ENCODE data around the gene HSPA1B.

Gene HSPA1B

DNA sequence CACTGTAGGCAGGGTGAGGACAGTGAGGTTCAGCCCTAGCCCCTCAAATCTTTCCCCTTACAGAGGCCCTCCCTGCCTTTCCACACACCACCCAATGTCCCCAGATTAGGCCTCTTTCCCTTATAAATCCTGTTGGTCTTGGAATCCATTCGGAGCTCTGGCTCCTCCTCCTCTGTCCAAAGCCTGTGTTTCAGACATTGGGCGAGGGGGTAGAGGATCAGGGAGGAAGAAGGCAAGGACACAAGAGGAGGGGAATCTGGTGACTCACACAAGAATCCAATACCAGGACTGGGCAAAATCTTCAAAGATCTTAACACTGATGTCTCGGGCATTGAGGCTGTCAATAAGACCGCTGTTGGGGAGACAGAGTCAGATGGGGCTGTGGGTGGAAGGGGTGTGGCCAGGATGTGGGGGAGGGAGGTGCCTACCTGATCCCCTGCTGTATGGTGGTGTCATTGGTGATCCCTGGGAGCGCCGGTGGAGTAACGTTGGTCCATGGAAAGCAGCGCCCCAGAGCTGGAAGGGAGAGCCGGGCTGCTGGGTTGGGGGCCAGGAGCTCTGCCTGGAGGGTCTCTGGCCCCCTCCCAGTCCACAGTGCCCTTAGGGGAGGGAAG lies 43.6 kb downstream of the HSPA1B start:
- no peak overlapping the region for H3K4me3 Mint-ChIP-seq
- H3K4me1 Mint-ChIP-seq: no peaks in the 10 kb centered on the region
- DNase-seq (ENCODE audit: low spot score in 2 of 2) (no peak), ATAC-seq (no peak)
- no peaks in the 10 kb centered on the region for H3K9me3 Mint-ChIP-seq
- H3K27ac Mint-ChIP-seq: no peak overlapping the region
- no peaks in the 10 kb centered on the region for H3K36me3 Mint-ChIP-seq

GRCh38 chr6:31874084-31874670 lies 46.6 kb downstream of the HSPA1B start:
- Mint-ChIP-seq H3K36me3 (no peaks in the 10 kb centered on the region), H3K4me1 (no peaks in the 10 kb centered on the region), H3K9me3 (no peaks in the 10 kb centered on the region), H3K4me3 (no peak overlapping the region), H3K27ac (peak overlapping the region; percentile 26)
- DNase-seq (ENCODE audit: low spot score in 2 of 2): no peak
- no peak for ATAC-seq

- Mint-ChIP-seq H3K4me1 (no peaks in the 10 kb centered on the region), H3K9me3 (no peaks in the 10 kb centered on the region), H3K27ac (peak overlapping the region; percentile 26), H3K4me3 (no peak overlapping the region), H3K36me3 (peaks cover 4% of the 10 kb centered on the region)
- no peak for ATAC-seq
- DNase-seq (ENCODE audit: low spot score in 2 of 2): no peak
These were observed 47.5 kb downstream of the HSPA1B start for GRCh38 chr6:31874836-31875572.

- Mint-ChIP-seq H3K36me3 (peaks cover 12% of the 10 kb centered on the region), H3K4me3 (no peak overlapping the region), H3K9me3 (no peaks in the 10 kb centered on the region), H3K4me1 (no peaks in the 10 kb centered on the region), H3K27ac (peak overlapping the region; percentile 26)
- ATAC-seq (no peak), DNase-seq (ENCODE audit: low spot score in 2 of 2) (no peak)
These were observed 48.3 kb downstream of the HSPA1B start for GRCh38 chr6:31875877-31876276.

GRCh38 chr6:31876357-31876756 lies 48.8 kb downstream of the HSPA1B start:
- ATAC-seq (no peak), DNase-seq (ENCODE audit: low spot score in 2 of 2) (no peak)
- H3K4me3 Mint-ChIP-seq: no peak overlapping the region
- H3K27ac Mint-ChIP-seq: peak overlapping the region; percentile 26
- H3K4me1 Mint-ChIP-seq: peaks cover 4% of the 10 kb centered on the region
- H3K36me3 Mint-ChIP-seq: peaks cover 17% of the 10 kb centered on the region
- H3K9me3 Mint-ChIP-seq: no peaks in the 10 kb centered on the region

GRCh38 chr6:31877125-31877650 lies 49.6 kb downstream of the HSPA1B start:
- Mint-ChIP-seq H3K4me1 (peaks cover 6% of the 10 kb centered on the region), H3K27ac (peak overlapping the region; percentile 78), H3K9me3 (no peaks in the 10 kb centered on the region), H3K4me3 (no peak overlapping the region), H3K36me3 (peaks cover 25% of the 10 kb centered on the region)
- ATAC-seq (no peak), DNase-seq (ENCODE audit: low spot score in 2 of 2) (no peak)

- peaks cover 6% of the 10 kb centered on the region for H3K4me1 Mint-ChIP-seq
- H3K4me3 Mint-ChIP-seq: no peak overlapping the region
- DNase-seq (ENCODE audit: low spot score in 2 of 2) (no peak), ATAC-seq (peak; percentile 4)
- no peaks in the 10 kb centered on the region for H3K9me3 Mint-ChIP-seq
- peaks cover 31% of the 10 kb centered on the region for H3K36me3 Mint-ChIP-seq
- peak overlapping the region; percentile 78 for H3K27ac Mint-ChIP-seq
These were observed 50.2 kb downstream of the HSPA1B start for GRCh38 chr6:31877651-31878161.

DNA sequence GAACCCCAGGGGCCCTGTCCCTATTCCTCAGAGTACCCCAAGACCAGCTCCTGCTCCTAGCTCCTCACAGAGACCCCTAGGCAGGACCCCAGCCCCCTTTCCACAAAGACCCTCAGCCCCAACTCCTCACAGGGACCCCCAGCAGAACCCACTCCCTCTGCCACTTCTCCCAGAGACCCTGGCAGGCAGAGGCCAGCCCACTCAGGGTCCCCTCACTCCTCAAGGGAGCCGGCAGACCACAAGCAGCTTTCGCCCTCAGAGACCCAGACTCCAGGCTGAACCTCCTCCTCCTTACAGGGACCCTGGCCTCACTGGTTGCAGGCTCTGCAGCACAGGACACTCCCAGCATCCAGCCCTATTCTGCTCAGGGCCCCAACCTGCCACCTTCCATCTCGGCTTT lies 50.7 kb downstream of the HSPA1B start:
- no peak overlapping the region for H3K4me3 Mint-ChIP-seq
- no peaks in the 10 kb centered on the region for H3K9me3 Mint-ChIP-seq
- no peak for ATAC-seq
- peaks cover 36% of the 10 kb centered on the region for H3K36me3 Mint-ChIP-seq
- no peak for DNase-seq (ENCODE audit: low spot score in 2 of 2)
- H3K4me1 Mint-ChIP-seq: peaks cover 6% of the 10 kb centered on the region
- peak overlapping the region; percentile 78 for H3K27ac Mint-ChIP-seq

DNA sequence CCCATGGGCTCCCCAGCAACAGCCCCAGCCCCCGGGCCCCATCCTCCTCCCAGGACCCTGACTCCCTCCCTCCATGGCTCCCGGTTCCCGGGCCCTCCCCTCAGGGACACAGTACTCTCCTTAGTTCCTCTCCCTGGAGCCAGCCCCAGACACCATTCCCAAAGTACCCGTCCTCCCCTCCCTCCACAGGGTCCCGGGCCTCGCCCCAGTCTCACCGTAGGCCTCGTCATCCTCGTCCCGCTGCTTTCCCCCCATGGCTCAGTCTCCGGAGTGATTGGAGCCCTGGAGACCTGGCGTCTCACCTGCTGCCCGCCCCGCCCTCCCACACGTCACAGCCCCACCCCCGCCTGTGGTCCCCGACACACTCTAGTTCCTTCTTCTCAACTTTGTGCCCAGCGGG lies 51.2 kb downstream of the HSPA1B start, which contains the start of gene SLC44A4:
Gene SLC44A4 (minus strand): TSS at position 272 of the 400 bp plus-strand sequence. CDS start 17 bp downstream, at position 255.
- peaks cover 6% of the 10 kb centered on the region for H3K4me1 Mint-ChIP-seq
- peak within 1 kb of the TSS; percentile 78 for H3K27ac Mint-ChIP-seq
- ATAC-seq: no peak

GRCh38 chr6:31879143-31879542 lies 51.6 kb downstream of the HSPA1B start:
- no peak overlapping the region for H3K4me3 Mint-ChIP-seq
- H3K27ac Mint-ChIP-seq: no peak overlapping the region
- H3K9me3 Mint-ChIP-seq: no peaks in the 10 kb centered on the region
- DNase-seq (ENCODE audit: low spot score in 2 of 2) (no peak), ATAC-seq (no peak)
- H3K36me3 Mint-ChIP-seq: peaks cover 45% of the 10 kb centered on the region
- H3K4me1 Mint-ChIP-seq: peaks cover 6% of the 10 kb centered on the region

More for the DNA sequence above, 51.2 kb downstream of the HSPA1B start, which contains the start of gene SLC44A4:
- H3K4me3 Mint-ChIP-seq: no peak within 1 kb of the TSS
- no peaks in the 10 kb centered on the region for H3K9me3 Mint-ChIP-seq
- H3K36me3 Mint-ChIP-seq: peaks cover 41% of the 10 kb centered on the region
- no peak for DNase-seq (ENCODE audit: low spot score in 2 of 2)

Measured in stimulated activated effector memory CD8-positive, alpha-beta T cell treated with anti-CD3 and anti-CD28 coated beads, Interleukin-12 subunit alpha, Interleukin-12 subunit beta, amount 100 ng/mL, for 72 hours (primary cell).